Amniotic epithelial cell (primary cell): Measurements from ENCODE around the gene JOSD2.

Experiments used
- DNase-seq: peaks from one replicate; pipeline ENCODE4 v3.0.0-alpha.2; 2010; ENCODE audit warnings: low read depth

JOSD2 gene

DNA sequence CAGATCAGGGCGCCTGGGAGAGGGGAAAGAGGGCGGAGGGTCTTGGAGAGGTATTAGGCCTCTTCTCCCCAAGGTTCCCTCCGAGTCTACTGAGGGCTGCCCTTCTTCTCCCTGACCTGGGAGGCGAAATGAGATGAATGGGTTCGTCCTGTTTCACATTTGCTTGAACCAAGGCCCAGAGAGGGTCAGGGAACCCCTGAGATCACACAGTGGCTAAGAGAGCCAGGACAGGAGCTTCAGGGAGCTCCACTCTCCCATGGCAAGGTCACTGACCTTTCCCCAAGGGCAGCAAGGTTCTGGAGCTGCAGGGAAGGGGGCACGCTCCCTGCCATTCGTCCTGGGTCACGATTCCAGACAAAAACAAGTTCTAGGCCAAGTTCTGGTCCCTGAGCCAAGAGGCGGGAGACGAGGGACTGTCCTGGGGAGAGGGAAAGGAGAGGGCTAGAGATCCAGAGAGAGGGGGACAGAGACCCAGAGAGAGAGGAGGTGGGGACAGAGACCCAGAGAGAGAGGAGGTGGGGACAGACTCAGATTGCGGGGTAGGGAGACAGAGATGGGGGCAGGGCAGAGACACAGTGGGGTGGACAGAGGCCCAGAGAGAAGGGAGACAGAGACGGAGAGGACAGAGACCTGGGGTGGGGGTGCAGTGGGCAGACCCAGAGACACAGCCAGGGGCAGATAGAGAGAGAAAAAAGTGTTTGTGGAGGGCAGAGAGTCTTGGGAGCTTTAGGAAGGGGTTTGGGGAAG, 2.2 kb upstream of the JOSD2 start:
- no peak for DNase-seq

DNA sequence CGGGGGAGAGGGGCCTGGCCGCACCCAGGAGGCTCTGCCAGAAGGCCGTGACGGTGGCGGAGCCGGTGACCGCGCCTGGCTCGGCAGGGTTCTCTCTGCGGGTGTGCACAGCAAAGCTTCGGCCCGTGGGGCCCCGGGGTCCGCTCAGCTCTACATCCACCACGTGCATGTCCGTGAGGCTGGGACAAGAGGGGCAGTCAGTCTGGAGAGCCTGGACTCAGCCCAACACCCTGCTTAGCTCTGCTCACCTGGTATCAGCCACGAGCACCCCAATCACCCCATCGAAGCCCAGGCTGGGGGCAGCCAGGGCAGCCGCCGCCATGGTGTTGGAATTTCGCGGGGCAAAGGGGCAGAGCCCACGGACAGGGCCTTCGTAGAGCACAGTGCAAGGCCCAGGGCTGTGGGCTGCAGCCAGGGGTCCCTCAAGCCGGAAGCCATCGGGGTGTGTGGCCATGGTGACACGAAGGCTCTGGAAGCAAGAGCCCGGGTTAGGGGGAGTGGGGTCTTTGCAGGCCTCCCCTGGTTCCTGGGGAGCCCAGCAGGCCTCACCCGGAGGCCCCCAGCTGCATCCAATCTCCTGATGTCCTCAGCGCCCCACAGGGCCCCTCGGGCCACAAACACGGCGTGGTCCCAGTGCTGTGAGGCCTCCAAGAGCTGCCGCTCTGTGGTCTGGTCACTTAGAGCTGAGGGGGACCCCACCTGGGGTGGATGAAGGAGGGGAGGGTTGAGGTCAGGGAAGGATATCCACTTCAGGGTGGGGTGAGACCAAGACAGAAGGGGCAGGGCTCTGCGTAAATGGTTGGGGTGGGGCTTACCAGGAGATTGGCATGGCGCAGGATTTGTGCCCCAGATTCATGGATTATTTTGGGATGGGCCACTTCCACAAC, 1.4 kb upstream of the JOSD2 start:
- no peak for DNase-seq

DNA sequence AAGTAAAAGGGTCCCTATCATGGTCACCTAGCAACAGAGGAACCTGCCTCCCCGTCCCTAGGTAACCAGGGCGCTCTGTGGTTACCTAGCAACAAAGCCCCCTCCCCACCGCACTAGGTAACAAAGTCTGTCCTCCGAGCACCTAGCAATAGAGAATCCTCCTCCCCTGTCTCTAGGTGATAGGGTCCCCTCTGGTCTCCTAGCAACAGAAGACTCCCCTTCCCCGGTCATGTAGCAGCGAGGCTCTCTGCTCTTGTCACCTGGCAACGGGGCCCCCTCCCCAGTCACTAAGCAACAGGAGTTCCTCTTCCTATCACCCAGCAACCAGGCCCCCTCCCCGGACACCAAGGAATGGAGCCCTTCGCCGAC, 307 bp downstream of the JOSD2 start:
- DNase-seq: peak; percentile 26

DNA sequence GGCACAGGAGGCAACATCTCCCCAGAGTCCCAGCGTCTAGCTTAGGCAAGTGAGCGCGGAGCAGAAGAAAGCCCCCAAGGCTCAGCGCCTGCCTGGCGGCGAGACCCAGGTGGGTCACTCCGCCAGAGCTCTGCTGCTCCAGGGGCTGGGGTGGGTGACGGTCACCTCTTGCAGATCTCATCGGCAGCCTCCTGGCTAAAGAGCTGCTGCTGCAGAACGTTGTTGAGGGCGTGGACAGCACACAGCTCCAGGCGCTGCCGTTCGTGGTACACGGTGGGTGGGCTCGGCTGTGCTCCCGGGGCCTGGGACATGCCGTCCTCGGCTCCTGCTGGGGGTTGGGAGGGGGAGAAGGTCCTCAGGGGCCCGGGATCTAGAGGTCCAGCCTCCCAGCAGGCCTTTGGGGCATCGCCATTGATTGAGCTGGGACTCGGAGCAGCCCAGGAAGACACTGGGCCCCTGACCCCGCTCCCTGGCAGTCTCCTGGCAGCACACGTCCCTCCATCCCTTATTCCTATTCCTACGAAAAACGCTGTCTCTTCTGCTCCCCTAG, 795 bp downstream of the JOSD2 start:
- DNase-seq: peak; percentile 15

DNA sequence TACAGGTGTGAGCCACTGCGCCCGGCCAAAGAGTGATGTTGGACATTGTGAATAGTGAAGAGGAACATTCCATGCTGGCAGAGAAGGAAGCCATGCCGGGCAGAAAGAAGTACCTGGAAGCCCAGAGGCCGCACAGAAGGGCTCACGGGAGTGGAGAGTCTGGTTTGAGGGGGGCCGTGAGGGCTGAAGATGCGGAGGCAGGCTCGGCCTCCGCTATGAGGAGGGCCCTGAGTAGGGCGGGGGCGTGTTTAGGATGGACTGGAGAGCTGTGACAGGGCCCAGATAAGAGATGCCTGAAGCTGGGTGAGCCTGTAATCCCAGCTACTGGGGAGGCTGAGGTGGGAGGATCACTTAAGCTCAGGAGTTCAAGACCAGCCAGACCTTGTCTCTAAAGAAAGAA, 1.6 kb downstream of the JOSD2 start:
- DNase-seq: no peak

DNA sequence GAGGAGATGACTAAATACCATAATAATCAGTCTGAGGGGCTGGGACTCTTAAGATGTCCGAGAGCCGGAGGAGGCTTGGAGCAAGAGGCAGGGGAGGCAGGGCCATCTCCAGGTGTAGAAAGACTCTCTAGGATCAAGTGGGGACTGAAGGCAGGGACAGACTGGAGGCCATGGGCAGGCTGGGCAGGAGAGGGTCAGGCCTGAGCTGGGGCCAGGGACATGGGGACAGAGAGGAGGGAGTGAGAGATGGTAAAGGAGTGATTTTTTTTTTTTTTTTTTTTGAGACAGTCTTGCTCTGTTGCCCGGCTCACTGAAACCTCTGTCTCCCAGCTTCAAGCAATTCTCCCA, 2.2 kb downstream of the JOSD2 start:
- DNase-seq: no peak

DNA sequence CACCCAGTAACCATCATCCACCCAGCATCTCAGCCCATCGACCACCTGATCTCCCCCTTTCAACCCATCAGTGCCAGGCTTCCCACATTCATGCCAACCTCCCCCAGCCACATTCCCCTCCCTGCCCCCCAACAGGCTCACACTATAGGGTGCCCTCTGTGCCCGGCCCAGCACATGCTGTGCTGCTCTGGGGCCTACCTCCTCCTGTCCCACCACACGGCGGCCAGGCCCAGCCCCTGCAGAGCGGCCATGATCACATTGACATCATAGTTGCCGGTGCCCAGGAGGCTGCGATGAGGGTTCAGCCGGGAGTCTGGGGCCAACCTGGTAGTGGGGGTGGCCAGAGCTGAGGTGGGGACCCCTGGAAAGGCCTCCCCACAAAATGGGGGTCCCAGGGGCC, 3.6 kb downstream of the JOSD2 start:
- DNase-seq: no peak

DNA sequence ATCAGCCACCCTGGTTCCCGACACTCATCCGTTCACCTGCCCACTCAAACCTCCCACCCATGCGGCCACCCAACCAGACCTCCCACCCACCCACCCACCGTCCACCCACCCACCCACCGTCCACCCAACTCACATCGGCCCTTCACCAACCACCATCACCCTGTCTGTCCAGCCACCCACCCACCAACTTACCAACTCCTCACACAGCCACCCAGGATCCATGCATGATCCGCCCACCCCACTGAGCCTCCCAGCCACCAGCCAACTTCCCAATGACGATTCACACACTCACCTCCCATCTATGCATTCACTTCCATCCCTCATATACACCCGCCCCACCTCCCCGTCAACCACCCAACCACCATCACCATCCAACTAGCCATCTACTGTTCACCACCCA, 4.3 kb downstream of the JOSD2 start:
- DNase-seq: no peak

DNA sequence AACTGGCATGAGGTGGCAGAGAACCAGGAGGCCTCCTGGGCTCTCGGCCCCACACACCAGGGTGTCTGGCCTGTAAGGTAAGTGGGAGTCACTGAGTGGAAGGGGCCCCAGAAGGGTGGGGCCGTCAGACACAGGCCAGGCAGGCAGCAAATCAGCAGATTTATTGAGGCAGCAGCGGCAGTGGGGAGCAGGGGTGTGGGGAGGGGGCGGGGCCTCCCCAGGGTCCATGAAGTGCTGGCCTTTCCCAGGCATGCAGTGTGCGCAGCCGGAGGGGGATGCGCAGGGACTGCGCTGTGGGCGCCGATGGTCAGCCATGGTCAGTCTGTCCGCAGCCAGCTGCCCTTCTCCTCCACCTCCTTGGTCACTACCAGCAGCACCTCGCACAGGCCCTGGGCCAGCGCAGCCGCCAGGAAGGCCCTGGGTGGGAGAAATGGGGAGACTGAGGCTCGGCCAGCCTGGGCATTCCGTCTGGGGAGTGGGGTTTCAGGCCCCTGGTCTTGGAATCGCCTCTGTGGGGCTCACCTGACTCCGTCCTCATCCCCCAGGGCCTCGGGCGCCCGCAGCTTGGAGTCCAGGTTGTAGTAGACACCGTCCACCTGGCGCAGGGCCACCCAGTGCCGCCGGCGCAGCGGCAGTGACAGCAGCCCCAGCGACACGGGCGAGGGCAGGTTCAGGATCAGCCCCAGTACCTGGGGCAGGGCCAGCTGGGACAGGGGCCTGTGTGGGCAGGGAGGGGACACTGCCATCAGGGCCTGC, 5.0 kb downstream of the JOSD2 start:
- no peak for DNase-seq

DNA sequence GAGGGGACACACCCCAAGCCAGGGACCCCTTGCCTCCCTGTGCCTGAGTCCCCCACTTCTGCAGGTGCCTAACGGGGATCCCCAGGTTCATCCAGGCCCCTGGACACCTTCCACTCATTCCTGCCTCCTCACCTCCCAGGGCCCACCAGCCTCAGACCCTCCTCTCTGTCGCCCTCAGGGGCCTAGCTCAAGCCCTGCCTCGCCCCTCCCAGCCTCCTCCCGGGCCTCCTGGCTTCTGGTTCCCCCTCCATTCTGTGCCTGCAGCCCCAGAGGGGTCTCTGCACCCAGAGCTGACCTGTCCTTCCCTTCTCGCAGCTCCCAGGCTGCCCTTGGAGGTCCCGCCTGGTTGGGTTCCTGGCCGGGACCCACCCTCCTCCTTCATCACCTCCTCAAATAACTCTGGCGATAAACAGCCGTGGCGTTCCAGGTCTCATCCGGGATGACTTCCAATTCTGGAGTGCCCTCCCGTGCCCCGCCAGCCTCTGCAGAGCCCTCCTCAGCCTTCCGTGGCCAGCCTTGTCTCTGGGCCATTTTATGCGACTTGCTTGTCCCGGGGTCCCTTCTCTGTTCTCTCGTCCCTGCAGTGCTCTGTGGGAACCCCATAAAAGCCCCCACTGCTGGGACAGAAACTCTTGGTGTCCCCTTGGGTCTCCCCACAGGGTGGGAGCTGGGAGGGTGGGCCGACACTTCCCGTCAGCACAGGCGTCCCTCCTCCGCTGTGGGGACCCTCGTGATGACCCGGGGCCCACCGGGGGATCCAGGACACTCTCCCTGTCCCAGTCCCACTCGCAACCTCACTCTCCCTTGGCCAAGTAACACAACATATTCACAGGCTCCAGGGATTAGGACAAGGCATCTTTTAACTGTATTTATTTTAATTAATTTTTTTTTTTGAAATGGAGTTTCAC, 9.2 kb downstream of the JOSD2 start:
- no peak for DNase-seq

DNA sequence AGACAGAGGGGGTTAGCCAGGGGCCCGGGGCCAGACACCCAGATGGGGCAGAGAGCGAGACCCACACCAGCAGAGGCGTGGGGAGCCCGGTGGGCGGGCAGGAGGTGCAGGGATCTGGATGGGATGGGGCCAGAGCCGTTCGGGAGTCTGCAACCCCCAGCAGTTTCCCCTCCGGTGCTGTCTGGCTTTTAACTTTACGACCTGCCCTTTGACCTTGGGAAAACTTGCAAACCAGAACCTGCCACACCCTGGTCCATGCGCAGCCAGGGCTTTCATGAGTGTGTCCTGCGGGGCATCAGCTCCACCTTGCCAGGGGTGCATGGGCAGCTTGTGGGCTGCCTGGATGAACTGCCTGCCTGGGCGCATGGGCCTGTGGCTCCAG, 9.8 kb downstream of the JOSD2 start:
- no peak for DNase-seq

DNA sequence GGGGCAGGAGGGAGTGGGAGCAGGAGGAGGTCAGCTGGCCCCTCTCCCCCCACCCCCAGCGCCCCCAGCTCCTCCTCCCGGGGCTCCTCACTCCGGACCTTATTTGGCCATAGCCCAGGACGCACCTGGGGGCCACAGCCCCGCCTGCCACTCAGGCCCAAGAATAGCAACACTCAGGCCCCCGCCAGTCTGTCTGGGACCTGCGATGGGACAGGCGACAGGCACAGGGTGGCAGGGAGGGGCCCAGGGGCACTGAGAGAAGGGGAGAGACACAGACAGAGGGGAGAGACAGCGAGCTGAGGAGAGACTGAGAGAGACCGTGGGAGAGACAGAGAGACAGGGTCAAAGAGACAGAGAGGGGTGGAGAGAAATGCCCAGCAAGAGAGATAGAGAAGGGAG, 10.2 kb downstream of the JOSD2 start:
- DNase-seq: no peak

DNA sequence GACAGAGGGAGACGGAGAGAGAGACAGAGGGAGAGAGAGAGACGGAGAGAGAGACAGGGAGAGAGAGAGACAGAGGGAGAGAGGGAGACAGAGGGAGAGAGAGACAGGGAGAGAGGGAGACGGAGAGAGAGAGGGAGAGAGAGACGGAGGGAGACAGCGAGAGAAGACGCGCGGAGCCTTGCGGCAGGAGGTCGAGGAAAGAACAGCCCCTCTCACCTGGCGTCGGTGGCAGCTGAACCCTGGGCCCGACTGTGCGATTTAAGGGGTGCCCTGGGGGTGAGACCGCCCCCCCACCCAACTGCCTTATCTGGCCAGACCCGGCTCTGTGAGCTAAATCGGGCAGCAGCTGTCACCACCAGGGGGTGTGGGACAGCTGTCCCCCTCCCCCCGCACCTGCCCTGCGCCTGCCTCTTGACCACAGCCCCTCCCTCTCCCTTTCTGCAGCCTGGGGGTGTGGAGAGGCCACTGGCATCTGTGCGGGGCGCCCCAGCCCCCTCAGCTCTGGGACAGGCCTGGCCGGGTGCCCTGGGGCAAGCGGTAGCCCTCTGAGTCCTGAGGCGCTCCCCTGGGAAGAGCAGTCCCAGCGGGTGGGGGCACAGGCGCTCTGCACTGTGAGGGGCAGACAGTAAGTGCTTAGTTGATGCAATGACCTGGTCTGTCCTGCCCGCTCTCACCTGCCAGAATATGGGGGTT, 10.8 kb downstream of the JOSD2 start:
- no peak for DNase-seq

DNA sequence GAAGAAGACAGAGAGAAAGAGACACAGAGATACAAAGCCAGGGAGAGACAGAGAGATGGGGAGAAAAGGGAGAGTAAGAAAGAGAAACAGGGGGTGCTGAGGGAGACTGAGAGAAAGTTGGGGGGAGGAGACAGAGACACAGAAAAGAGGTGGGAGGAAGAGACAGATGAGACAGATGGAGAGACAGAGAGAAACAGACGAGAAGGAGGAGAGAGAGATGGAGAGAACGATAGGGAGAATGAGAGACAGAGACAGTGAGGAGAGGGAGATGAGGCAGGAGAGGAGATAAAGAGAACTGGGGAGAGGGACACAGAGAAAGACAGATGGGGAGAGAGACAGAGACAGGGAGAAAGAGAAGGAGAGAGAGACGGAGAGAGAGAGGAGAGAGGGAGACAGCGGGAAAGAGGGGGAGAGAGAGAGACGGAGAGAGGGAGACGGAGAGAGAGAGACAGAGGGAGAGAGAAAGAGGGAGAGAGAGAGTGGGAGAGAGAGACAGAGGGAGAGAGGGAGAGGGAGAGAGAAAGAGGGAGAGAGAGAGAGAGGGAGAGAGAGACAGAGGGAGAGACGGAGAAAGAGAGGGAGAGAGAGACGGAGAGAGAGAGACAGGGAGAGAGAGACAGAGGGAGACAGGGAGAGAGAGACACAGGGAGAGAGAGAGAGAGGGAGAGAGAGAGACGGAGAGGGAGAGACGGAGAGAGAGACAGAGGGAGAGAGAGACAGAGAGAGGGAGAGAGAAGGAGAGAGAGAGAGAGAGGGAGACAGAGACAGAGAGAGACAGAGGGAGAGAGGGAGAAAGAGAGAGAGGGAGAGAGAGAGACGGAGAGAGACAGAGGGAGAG, 12.6 kb downstream of the JOSD2 start:
- no peak for DNase-seq

DNA sequence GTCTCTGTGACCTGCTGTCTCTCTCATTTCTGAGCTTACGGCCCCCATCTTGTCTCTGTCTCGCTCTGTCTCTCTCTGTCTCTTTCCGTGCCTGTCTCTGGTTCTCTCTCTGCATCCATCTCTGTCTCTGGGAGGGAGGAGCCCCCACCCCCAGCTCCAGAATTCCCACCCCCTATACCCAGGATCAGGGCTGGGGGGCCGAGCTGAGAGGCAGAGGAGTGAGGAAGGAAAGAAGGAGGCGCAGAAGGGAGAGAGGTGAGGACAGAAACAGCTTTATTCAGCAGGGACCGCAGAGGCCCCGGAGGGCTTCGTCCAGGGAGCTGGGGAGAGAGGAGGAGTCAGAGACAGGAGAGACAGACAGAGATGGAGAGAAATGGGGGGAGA, 14.0 kb downstream of the JOSD2 start:
- no peak for DNase-seq

DNA sequence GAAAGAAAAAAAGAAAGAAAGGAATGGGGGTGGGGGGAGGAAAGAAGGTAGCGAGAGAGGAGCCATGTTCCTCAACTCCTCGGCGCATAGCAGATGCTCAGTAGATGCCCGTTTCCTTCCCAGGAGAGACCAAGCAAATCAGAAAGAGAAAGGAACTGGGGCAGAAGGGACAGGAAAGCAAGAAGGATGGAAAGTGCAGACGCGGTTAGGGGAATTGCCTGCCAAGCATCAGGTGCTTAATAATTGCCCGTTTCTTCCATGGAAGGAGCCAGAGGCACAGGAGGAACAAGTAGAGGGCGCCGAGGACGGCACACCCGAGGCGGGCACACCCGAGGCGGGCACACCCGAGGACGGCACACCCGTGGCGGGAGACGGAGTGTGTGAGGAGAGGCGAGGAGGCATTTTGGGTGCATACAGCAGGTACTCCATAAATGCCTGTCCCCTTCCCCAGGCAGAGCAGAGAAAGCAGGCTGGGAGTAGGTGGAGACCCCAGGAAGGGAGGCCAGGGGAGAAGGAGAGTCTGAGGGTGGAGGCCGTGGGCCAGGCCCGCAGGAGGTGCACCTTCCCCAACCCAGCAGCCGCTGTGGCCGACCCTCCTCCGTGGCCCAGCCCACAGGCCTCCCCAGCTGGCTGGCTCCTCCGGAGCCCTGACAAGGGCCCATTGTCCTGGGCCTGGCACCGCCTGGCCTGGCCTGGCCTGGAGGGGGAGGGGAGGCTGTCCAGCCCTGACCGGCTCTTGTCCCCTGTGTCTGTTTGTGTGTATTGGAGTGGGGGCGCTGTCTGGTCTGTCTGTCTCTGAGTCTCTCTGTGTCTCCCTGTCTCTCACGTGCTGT, 14.6 kb downstream of the JOSD2 start:
- DNase-seq: no peak

DNA sequence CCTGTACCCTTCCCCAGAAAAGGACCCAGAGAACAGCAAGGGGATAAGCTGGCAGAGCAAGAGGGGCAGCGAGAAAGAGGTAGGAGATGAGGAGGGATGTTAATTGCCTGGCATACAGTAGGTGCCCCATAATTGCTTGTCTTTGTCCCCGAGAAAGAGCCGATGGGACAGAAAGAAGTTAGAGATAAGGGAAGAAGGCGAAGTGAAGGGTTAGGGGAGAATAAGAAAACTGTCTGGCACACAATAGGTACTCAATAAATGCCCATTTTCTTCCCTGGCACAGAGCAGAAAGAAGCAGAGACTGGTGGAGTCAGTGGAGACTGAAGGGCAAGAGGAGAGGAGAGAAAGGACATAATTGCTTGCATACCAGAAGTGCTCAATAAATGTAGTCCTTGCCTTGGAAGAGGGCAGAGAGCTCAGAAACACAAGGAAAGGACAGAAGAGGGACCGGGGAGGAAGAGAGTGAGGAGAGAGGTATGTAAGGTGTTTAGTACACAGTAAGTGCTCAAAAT, 15.9 kb downstream of the JOSD2 start:
- no peak for DNase-seq

DNA sequence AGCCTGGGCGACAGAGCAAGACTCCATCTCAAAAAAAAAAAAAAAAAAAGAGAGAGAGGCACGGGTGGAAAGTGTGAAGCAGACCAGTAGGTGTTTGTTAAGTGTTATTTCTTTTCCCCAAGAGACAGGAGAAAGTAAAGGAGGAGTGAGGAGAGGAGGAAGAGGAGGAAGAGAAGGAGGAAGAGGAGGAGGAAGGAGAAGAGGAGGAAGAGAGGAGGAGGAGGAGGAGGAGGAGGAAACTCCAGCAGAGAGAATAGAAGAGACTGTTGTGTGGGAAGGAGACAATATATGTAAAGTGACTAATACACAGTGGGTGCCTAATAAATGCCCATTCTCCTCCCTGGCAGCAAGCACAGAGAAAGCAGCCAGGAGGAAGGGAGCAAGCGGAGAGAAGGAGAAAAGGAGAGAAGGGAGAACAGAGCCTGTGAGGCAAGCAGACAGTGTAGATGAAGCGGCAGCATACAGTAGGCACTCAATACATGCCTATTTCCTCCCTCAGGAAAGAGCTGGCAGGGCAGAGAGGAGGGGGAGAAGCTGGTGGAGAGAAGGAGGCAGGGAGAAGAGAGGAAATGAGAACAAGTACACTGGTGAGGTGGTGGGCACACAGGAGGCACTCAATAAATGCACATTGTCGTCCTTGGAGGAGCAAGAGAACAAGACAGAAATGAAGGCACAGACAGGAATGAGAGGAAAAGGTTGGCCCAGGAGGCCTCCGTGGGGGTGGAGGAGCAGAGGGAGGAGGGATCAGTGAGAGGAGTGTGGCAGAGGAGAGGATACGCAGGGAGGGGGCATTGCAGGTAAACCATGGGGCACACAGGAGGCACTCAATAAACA, 16.6 kb downstream of the JOSD2 start:
- DNase-seq: no peak
